ENCODE measurements around the gene TMEM52.

The TMEM52 gene

GRCh38 chr1:1918901-1919303 is at the start of gene TMEM52:
TMEM52 (minus strand) TSS chr1:1919279; CDS start chr1:1919265, 14 bp downstream.
- no peak for DNase-seq
- intact Hi-C loops (cut with DNase I): no loop called here

- intact Hi-C loops (cut with DNase I): loop anchor here (1.0 kb wide), 1 partner anchor 12 kb away; no protein-coding TSS in a partner anchor
- no peak for DNase-seq
These were observed 48.8 kb upstream of the TMEM52 start for GRCh38 chr1:1967879-1968278.

GRCh38 chr1:1967151-1967550 is 48.1 kb upstream of the TMEM52 start:
- DNase-seq: no peak
- intact Hi-C loops (cut with DNase I): no loop called here

- intact Hi-C loops (cut with DNase I): no loop called here
- DNase-seq: peak in 2 of 10 donors; percentile 32 to 34
These were observed 47.1 kb upstream of the TMEM52 start for GRCh38 chr1:1966071-1966740.

- DNase-seq: peak in 1 of 10 donors; percentile 69
- intact Hi-C loops (cut with DNase I): no loop called here
These were observed 46.5 kb upstream of the TMEM52 start for GRCh38 chr1:1965546-1965945.

- DNase-seq: no peak
- intact Hi-C loops (cut with DNase I): no loop called here
These were observed 45.7 kb upstream of the TMEM52 start for GRCh38 chr1:1964811-1965210.

GRCh38 chr1:1963570-1963969 is 44.5 kb upstream of the TMEM52 start:
- no peak for DNase-seq
- intact Hi-C loops (cut with DNase I): no loop called here

- intact Hi-C loops (cut with DNase I): no loop called here
- DNase-seq: no peak
These were observed 43.7 kb upstream of the TMEM52 start for GRCh38 chr1:1962752-1963151.

- intact Hi-C loops (cut with DNase I): loop anchor here (2.0 kb wide), 1 partner anchor 84 kb away; no protein-coding TSS in a partner anchor
- DNase-seq: peak in 7 of 10 donors; percentile 32 to 92 (median 55)
These were observed 41.6 kb upstream of the TMEM52 start for GRCh38 chr1:1960480-1961196.

GRCh38 chr1:1959840-1960479 is 40.9 kb upstream of the TMEM52 start:
- intact Hi-C loops (cut with DNase I): loop anchor here (2.0 kb wide), 1 partner anchor 85 kb away; no protein-coding TSS in a partner anchor
- peak; percentile 58 to 97 (median 84) for DNase-seq

GRCh38 chr1:1959459-1959839 is 40.4 kb upstream of the TMEM52 start:
- peak in 1 of 10 donors; percentile 20 for DNase-seq
- intact Hi-C loops (cut with DNase I): no loop called here

- DNase-seq: peak in 1 of 10 donors; percentile 80
- intact Hi-C loops (cut with DNase I): no loop called here
These were observed 39.0 kb upstream of the TMEM52 start for GRCh38 chr1:1958071-1958541.

GRCh38 chr1:1957533-1957961 is 38.5 kb upstream of the TMEM52 start:
- intact Hi-C loops (cut with DNase I): no loop called here
- DNase-seq: peak in 1 of 10 donors; percentile 82

GRCh38 chr1:1956586-1957532 is 37.8 kb upstream of the TMEM52 start:
- intact Hi-C loops (cut with DNase I): no loop called here
- peak in 1 of 10 donors; percentile 67 for DNase-seq

- intact Hi-C loops (cut with DNase I): no loop called here
- DNase-seq: peak in 1 of 10 donors; percentile 64
These were observed 37.0 kb upstream of the TMEM52 start for GRCh38 chr1:1956101-1956500.

- intact Hi-C loops (cut with DNase I): no loop called here
- peak in 1 of 10 donors; percentile 32 for DNase-seq
These were observed 36.6 kb upstream of the TMEM52 start for GRCh38 chr1:1955621-1956094.

GRCh38 chr1:1954831-1955441 is 35.9 kb upstream of the TMEM52 start:
- DNase-seq: peak in 1 of 10 donors; percentile 71
- intact Hi-C loops (cut with DNase I): no loop called here

- intact Hi-C loops (cut with DNase I): no loop called here
- peak in 1 of 10 donors; percentile 32 for DNase-seq
These were observed 34.9 kb upstream of the TMEM52 start for GRCh38 chr1:1954015-1954414.

GRCh38 chr1:1950940-1951339 is 31.9 kb upstream of the TMEM52 start:
- no peak for DNase-seq
- intact Hi-C loops (cut with DNase I): no loop called here

Measured in posterior cingulate gyrus (tissue), 11 donors.